Upper lobe of left lung (tissue), 6 donors: Measurements from ENCODE around the gene PLS3. TPM values are rescaled to one million over a fixed set of nuclear protein-coding genes. Genes with fewer than 3 reads are reported as not detected.

Experiments used
- ATAC-seq, 2 donors: fragments of 200-7000 bp; cut with Tn5 transposase; one replicate each; pipeline ENCODE4 v1.9.1; 2022; ENCODE audit warnings: mild to moderate bottlenecking in 2 of 2, moderate library complexity in 2 of 2; ENCODE audit not compliant: low FRiP score in 2 of 2
- DNase-seq, 2 donors: peaks; one replicate each; pipeline ENCODE4 v3.0.0-alpha.2; 2019 to 2020
- H3K27ac ChIP-seq, 4 donors: fragments of 200-600 bp; sonication (generic); one replicate each; pipeline ENCODE4 v1.5.1; 2016 to 2019
- H3K27me3 ChIP-seq, 4 donors: fragments of 200-600 bp; sonication (generic); one replicate each; pipeline ENCODE4 v1.5.1; 2017 to 2019
- H3K36me3 ChIP-seq, 4 donors: fragments of 200-600 bp; sonication (generic); one replicate each; pipeline ENCODE4 v1.5.1; 2016 to 2019
- H3K4me1 ChIP-seq, 4 donors: fragments of 200-600 bp; sonication (generic); one replicate each; pipeline ENCODE4 v1.5.1; 2018 to 2019
- H3K4me3 ChIP-seq, 4 donors: fragments of 200-600 bp; sonication (generic); one replicate each; pipeline ENCODE4 v1.5.1; 2017 to 2019; ENCODE audit warnings: mild to moderate bottlenecking in 2 of 4, moderate library complexity in 1 of 4
- H3K9me3 ChIP-seq, 4 donors: fragments of 200-600 bp; sonication (generic); one replicate each; pipeline ENCODE4 v1.5.1; 2018 to 2019
- EP300 ChIP-seq, 4 donors: sonication (generic); formaldehyde crosslinking; IDR thresholded peaks; one replicate each; pipeline ENCODE4 v1.5.1; 2017; ENCODE audit warnings: antibody characterized with exemption in 4 of 4, control low read depth in 2 of 4
- POLR2A ChIP-seq, 4 donors: fragments of 450-650 bp; IDR thresholded peaks; one replicate each; pipeline ENCODE4 v1.5.1; 2016 to 2017; ENCODE audit warnings: antibody characterized with exemption in 4 of 4, mild to moderate bottlenecking in 2 of 4
- POLR2AphosphoS5 ChIP-seq, 2 donors: sonication (generic); formaldehyde crosslinking; IDR thresholded peaks; one replicate each; pipeline ENCODE4 v1.5.1; 2017; ENCODE audit warnings: antibody characterized with exemption in 2 of 2
- WGBS, 2 donors: methylation state at CpG; one replicate each; pipeline ENCODE4 v1.1.5; 2017 to 2018; 5-methylcytosine and 5-hydroxymethylcytosine counted together
- total RNA-seq, 6 donors: library from RNA; depleted of rRNA in 4 of 6; stranded (reverse); fragments of >200 nt in 4 of 6; gene quantifications; one replicate each; pipeline versions ENCODE4 v1.1.0 to v1.2.1, GENCODE V29; 2016 to 2021
- TF ChIP-seq, protein P1 (sequence below), 6 experiments: fragments of 450-650 bp in 4 of 6; fragments of 200-600 bp in 2 of 6; sonication (generic) in 2 of 6; IDR thresholded peaks; one replicate each; pipeline ENCODE4 v1.5.1; 2016 to 2019; ENCODE audit warnings: antibody characterized with exemption in 6 of 6
- donor health status: DM: no; HTN: no; CAD: no; lungs with moderate emphysema.
- donor health status: DM: no; HTN: yes; CAD: no; lungs with severe emphysema.

Gene PLS3
- total RNA-seq, 6 donors from 2014 or later = 56.6 to 199 (median 157) TPM

GRCh38 chrX:115561605-115562479 lies 868 bp downstream of the PLS3 start:
- ATAC-seq (peak; percentile 68 to 76), DNase-seq (peak; percentile 49 to 86)
- Histone ChIP-seq H3K27ac (peak overlapping the region; percentile 90 to 95 (median 90)), H3K27me3 (peaks cover 0 to 20% (median 0%) of the 10 kb centered on the region in 4 donors), H3K4me3 (peak overlapping the region; percentile 45 to 64 (median 52)), H3K4me1 (no peaks in the 10 kb centered on the region), H3K9me3 (no peaks in the 10 kb centered on the region), H3K36me3 (no peaks in the 10 kb centered on the region)
- TF ChIP-seq EP300 (IDR thresholded peaks at IDR 0.05) = no peak
- no peak for TF ChIP-seq POLR2A (IDR thresholded peaks at IDR 0.05)
- TF ChIP-seq, protein P1, sequence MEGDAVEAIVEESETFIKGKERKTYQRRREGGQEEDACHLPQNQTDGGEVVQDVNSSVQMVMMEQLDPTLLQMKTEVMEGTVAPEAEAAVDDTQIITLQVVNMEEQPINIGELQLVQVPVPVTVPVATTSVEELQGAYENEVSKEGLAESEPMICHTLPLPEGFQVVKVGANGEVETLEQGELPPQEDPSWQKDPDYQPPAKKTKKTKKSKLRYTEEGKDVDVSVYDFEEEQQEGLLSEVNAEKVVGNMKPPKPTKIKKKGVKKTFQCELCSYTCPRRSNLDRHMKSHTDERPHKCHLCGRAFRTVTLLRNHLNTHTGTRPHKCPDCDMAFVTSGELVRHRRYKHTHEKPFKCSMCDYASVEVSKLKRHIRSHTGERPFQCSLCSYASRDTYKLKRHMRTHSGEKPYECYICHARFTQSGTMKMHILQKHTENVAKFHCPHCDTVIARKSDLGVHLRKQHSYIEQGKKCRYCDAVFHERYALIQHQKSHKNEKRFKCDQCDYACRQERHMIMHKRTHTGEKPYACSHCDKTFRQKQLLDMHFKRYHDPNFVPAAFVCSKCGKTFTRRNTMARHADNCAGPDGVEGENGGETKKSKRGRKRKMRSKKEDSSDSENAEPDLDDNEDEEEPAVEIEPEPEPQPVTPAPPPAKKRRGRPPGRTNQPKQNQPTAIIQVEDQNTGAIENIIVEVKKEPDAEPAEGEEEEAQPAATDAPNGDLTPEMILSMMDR (IDR thresholded peaks at IDR 0.05) = peak in 1 of 6 experiments; percentile 13
- TF ChIP-seq POLR2AphosphoS5 (IDR thresholded peaks at IDR 0.05) = no peak
- WGBS, 2 donors = 0 to 6% methylated on average over 20 to 52 of the region's 55 CpGs

DNA sequence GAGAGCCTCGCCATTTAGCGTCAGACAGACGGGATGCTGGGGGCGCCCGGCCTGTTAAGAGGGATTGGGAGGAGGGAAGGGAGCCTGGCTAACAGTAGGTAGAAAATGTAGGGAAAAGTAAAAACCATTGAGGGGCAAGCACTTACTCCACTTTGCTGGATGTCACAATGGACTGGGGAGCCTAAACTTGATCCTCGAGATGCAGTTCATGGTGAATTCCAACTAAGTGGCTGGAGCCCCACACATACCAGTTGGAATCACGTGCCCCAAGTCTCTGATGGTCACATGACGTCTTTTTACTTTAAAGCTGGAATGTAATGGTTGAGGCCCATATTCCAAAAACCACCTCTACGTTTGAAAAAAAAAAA lies 1.5 kb downstream of the PLS3 start:
- Histone ChIP-seq H3K36me3 (no peaks in the 10 kb centered on the region), H3K4me3 (peak overlapping the region; percentile 45 to 64 (median 52)), H3K27me3 (peaks cover 0 to 20% (median 0%) of the 10 kb centered on the region in 4 donors), H3K9me3 (no peaks in the 10 kb centered on the region), H3K4me1 (no peaks in the 10 kb centered on the region), H3K27ac (peak overlapping the region; percentile 90 to 95 (median 90))
- DNase-seq (no peak), ATAC-seq (peak in 1 of 2 donors; percentile 12)
- 15 to 17% methylated on average over 6 to 9 of the region's 9 CpGs for WGBS, 2 donors
- TF ChIP-seq POLR2AphosphoS5 (IDR thresholded peaks at IDR 0.05) = no peak
- TF ChIP-seq POLR2A (IDR thresholded peaks at IDR 0.05) = no peak
- TF ChIP-seq, protein P1 (IDR thresholded peaks at IDR 0.05) = no peak
- TF ChIP-seq EP300 (IDR thresholded peaks at IDR 0.05) = no peak

DNA sequence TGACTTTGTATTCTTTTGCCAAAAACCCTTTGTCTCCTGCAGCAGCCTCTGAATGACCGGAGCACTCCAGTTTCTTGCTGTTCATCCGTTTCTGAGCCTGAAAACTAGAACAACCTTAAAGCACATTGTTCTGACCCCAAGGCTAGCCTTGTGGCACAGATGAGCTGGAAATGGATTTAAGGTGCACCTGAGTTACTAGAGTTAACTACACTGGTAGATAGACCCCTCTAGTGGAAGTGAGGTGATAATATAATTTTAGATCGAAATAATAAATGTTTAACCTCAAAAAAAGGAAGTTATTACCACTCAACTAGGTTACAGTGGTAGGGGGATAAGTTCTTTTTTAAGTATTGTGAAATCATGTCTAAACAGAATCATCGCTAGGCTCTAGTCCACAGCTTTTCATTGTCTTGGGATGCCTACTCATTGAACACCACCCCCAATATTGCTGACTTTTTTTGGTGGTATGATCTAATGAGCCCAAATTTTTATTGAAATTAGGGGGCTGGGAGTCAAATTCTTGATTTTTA lies 2.7 kb downstream of the PLS3 start:
- H3K27ac ChIP-seq = peak overlapping the region in 3 of 4 donors; percentile 90 to 91 (median 90)
- H3K36me3 ChIP-seq = no peaks in the 10 kb centered on the region
- no peaks in the 10 kb centered on the region for H3K4me1 ChIP-seq
- TF ChIP-seq POLR2A (IDR thresholded peaks at IDR 0.05) = no peak
- TF ChIP-seq, protein P1 (IDR thresholded peaks at IDR 0.05) = no peak
- TF ChIP-seq POLR2AphosphoS5 (IDR thresholded peaks at IDR 0.05) = no peak
- TF ChIP-seq EP300 (IDR thresholded peaks at IDR 0.05) = no peak
- WGBS, 2 donors = 44 to 46% methylated on average over 4 of the region's 4 CpGs
- no peaks in the 10 kb centered on the region for H3K9me3 ChIP-seq
- peaks cover 0 to 20% (median 0%) of the 10 kb centered on the region in 4 donors for H3K27me3 ChIP-seq
- DNase-seq (no peak), ATAC-seq (no peak)
- H3K4me3 ChIP-seq = peak overlapping the region in 2 of 4 donors; percentile 10 to 64

DNA sequence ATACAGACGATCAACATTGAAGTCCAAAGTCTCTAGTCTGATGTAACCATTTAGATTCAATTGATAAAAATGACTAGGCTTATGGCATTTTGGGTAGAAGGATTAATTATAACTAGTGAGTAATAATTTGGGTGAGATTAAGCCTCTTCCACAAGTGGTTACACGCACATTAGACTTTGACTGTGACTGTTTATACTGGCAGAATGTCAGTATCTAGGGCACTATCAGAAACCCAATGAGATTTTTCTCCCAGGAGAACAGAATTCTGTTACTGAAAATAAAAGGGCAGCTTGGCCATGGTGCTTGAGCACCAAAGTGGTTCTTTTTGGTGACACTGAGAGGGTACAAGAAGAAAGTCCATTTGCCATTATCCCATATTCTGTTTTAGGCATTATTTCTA lies 3.3 kb downstream of the PLS3 start:
- no peak for ATAC-seq
- Histone ChIP-seq H3K27me3 (peaks cover 0 to 20% (median 0%) of the 10 kb centered on the region in 4 donors), H3K9me3 (no peaks in the 10 kb centered on the region), H3K36me3 (no peaks in the 10 kb centered on the region), H3K27ac (peak overlapping the region in 3 of 4 donors; percentile 90 to 91 (median 90)), H3K4me3 (peak overlapping the region in 1 of 4 donors; percentile 64), H3K4me1 (no peaks in the 10 kb centered on the region)
- TF ChIP-seq POLR2AphosphoS5 (IDR thresholded peaks at IDR 0.05) = no peak
- no peak for TF ChIP-seq POLR2A (IDR thresholded peaks at IDR 0.05)
- TF ChIP-seq, protein P1 (IDR thresholded peaks at IDR 0.05) = no peak
- TF ChIP-seq EP300 (IDR thresholded peaks at IDR 0.05) = no peak
- 14 to 46% methylated on average over 2 of the region's 2 CpGs for WGBS, 2 donors
- DNase-seq = no peak
